Eye (tissue), 1 donor: ENCODE measurements around the gene WSCD1.

Experiments used
- DNase-seq: peaks from one replicate; pipeline ENCODE4 v3.0.0-alpha.2; 2015

Gene WSCD1

GRCh38 chr17:6108987-6109386 is 38.8 kb downstream of the WSCD1 start:
- DNase-seq: no peak

- no peak for DNase-seq
Measured at GRCh38 chr17:6109536-6109935, 39.4 kb downstream of the WSCD1 start.

GRCh38 chr17:6110088-6110487 is 39.9 kb downstream of the WSCD1 start:
- no peak for DNase-seq

GRCh38 chr17:6110592-6110991 is 40.4 kb downstream of the WSCD1 start:
- no peak for DNase-seq

- DNase-seq: no peak
Measured at GRCh38 chr17:6120351-6120750, 50.2 kb downstream of the WSCD1 start.

- DNase-seq: no peak
Measured at GRCh38 chr17:6124856-6125255, 54.7 kb downstream of the WSCD1 start.

- no peak for DNase-seq
Measured at GRCh38 chr17:6126768-6127167, 56.6 kb downstream of the WSCD1 start.

GRCh38 chr17:6134721-6135120 is 64.5 kb downstream of the WSCD1 start:
- DNase-seq: no peak

GRCh38 chr17:6135236-6135635 is 65.1 kb downstream of the WSCD1 start:
- DNase-seq: no peak

- no peak for DNase-seq
Measured at GRCh38 chr17:6135996-6136395, 65.8 kb downstream of the WSCD1 start.

GRCh38 chr17:6137716-6138502 is 67.7 kb downstream of the WSCD1 start:
- DNase-seq: no peak

- no peak for DNase-seq
Measured at GRCh38 chr17:6138761-6139446, 68.7 kb downstream of the WSCD1 start.

- DNase-seq: no peak
Measured at GRCh38 chr17:6139447-6139832, 69.3 kb downstream of the WSCD1 start.

- no peak for DNase-seq
Measured at GRCh38 chr17:6140188-6140587, 70.0 kb downstream of the WSCD1 start.

GRCh38 chr17:6140728-6141330 is 70.7 kb downstream of the WSCD1 start:
- DNase-seq: no peak

- no peak for DNase-seq
Measured at GRCh38 chr17:6142701-6143100, 72.5 kb downstream of the WSCD1 start.

- no peak for DNase-seq
Measured at GRCh38 chr17:6145946-6146345, 75.8 kb downstream of the WSCD1 start.

GRCh38 chr17:6147042-6147441 is 76.9 kb downstream of the WSCD1 start:
- DNase-seq: no peak

GRCh38 chr17:6153375-6153774 is 83.2 kb downstream of the WSCD1 start:
- DNase-seq: peak; percentile 48

GRCh38 chr17:6157716-6158115 is 87.5 kb downstream of the WSCD1 start:
- no peak for DNase-seq

GRCh38 chr17:6159541-6160231 is 89.5 kb downstream of the WSCD1 start:
- DNase-seq: no peak

GRCh38 chr17:6160232-6160555 is 90.0 kb downstream of the WSCD1 start:
- DNase-seq: peak; percentile 44
